Neural cell (in vitro differentiated cells): ENCODE measurements around the gene CRELD1. TPM values are rescaled to one million over a fixed set of nuclear protein-coding genes. Genes with fewer than 3 reads are reported as not detected.

Experiments
- H2AFZ ChIP-seq: fragments of 200-600, 300-800 bp; sonication (generic), shearing (Covaris generic); 2 replicates; pipeline ENCODE4 v1.6.0; 2014; ENCODE audit warnings: low read depth, mild to moderate bottlenecking, antibody characterized with exemption, low read length, moderate library complexity
- H3F3A ChIP-seq: fragments of 200-600 bp; shearing (Covaris generic); 2 replicates; pipeline ENCODE4 v1.6.1; 2016; ENCODE audit warnings: mild to moderate bottlenecking, moderate library complexity, mixed read lengths, antibody characterized with exemption, low read length; ENCODE audit not compliant: insufficient read depth, poor library complexity, severe bottlenecking
- H3K27ac ChIP-seq: fragments of 200-600, 300-800 bp; sonication (generic), shearing (Covaris generic); 2 replicates; pipeline ENCODE4 v1.5.1; 2014; ENCODE audit warnings: mild to moderate bottlenecking, low read length, moderate library complexity
- H3K27me3 ChIP-seq: fragments of 300-800, 200-600 bp; sonication (generic), shearing (Covaris generic); 2 replicates; pipeline ENCODE4 v1.6.0; 2014; ENCODE audit warnings: mild to moderate bottlenecking, low read depth, low read length, moderate library complexity; ENCODE audit not compliant: insufficient read depth
- H3K36me3 ChIP-seq: fragments of 300-800, 200-600 bp; sonication (generic), shearing (Covaris generic); 2 replicates; pipeline ENCODE4 v1.5.1; 2014; ENCODE audit warnings: mild to moderate bottlenecking, antibody characterized with exemption, low read length, moderate library complexity; ENCODE audit not compliant: insufficient read depth
- H3K4me2 ChIP-seq: fragments of 300-800, 200-600 bp; sonication (generic), shearing (Covaris generic); 2 replicates; pipeline ENCODE4 v1.6.0; 2014; ENCODE audit warnings: mild to moderate bottlenecking, low read length
- H3K4me3 ChIP-seq: fragments of 300-800, 200-600 bp; sonication (generic), shearing (Covaris generic); 2 replicates; pipeline ENCODE4 v1.5.1; 2014; ENCODE audit warnings: mild to moderate bottlenecking, low read length, moderate library complexity
- H3K79me2 ChIP-seq: fragments of 200-600 bp; shearing (Covaris generic); replicated peaks from 2 replicates; pipeline ENCODE4 v1.6.0; 2014; ENCODE audit warnings: mild to moderate bottlenecking, low read length, moderate library complexity; ENCODE audit not compliant: insufficient read depth
- H3K9ac ChIP-seq: fragments of 300-800, 200-600 bp; sonication (generic), shearing (Covaris generic); 2 replicates; pipeline ENCODE4 v1.6.1; 2016; ENCODE audit warnings: mild to moderate bottlenecking, low read length, mixed read lengths
- H3K9me2 ChIP-seq: fragments of 200-600 bp; shearing (Covaris generic); 2 replicates; pipeline ENCODE4 v1.6.1; 2016; ENCODE audit warnings: mild to moderate bottlenecking, low read length, mixed read lengths; ENCODE audit not compliant: insufficient read depth
- H3K9me3 ChIP-seq: fragments of 200-600, 300-800 bp; sonication (generic), shearing (Covaris generic); 2 replicates; pipeline ENCODE4 v1.6.1; 2016; ENCODE audit warnings: mild to moderate bottlenecking, mixed run types, low read length, moderate library complexity, mixed read lengths
- H4K20me1 ChIP-seq: fragments of 200-600 bp; shearing (Covaris generic); 2 replicates; pipeline ENCODE4 v1.6.1; 2016; ENCODE audit warnings: mild to moderate bottlenecking, mixed run types; ENCODE audit not compliant: insufficient read depth
- EP300 ChIP-seq: fragments of 450-650 bp; conservative IDR thresholded peaks from 2 replicates; pipeline ENCODE4 v1.6.1; 2014; ENCODE audit warnings: antibody characterized with exemption, mild to moderate bottlenecking, moderate library complexity; ENCODE audit not compliant: poor library complexity, severe bottlenecking
- EZH2 ChIP-seq: fragments of 200-600, 300-800 bp; shearing (Covaris generic), sonication (generic); IDR thresholded peaks from 2 replicates; pipeline ENCODE4 v1.6.1; 2014; ENCODE audit warnings: antibody characterized with exemption, low read length, borderline replicate concordance, mild to moderate bottlenecking; ENCODE audit not compliant: insufficient read depth, poor library complexity, severe bottlenecking
- POLR2AphosphoS5 ChIP-seq: IDR thresholded peaks from 2 replicates; pipeline ENCODE4 v1.6.1; 2012
- RAD21 ChIP-seq: fragments of 450-650 bp; conservative IDR thresholded peaks from 2 replicates; pipeline ENCODE4 v1.6.1; 2014; ENCODE audit warnings: antibody characterized with exemption, mild to moderate bottlenecking, moderate library complexity
- REST ChIP-seq: IDR thresholded peaks from 2 replicates; pipeline ENCODE4 v1.6.1; 2012; ENCODE audit warnings: borderline replicate concordance
- SMC3 ChIP-seq: fragments of 450-650 bp; conservative IDR thresholded peaks from 2 replicates; pipeline ENCODE4 v1.6.1; 2014; ENCODE audit warnings: antibody characterized with exemption, mild to moderate bottlenecking, moderate library complexity; ENCODE audit not compliant: poor library complexity
- TAF1 ChIP-seq: IDR thresholded peaks from 2 replicates; pipeline ENCODE4 v1.6.1; 2012; ENCODE audit warnings: low read depth
- polyA plus RNA-seq: library from polyadenylated mRNA; depleted of rRNA; stranded (reverse); fragments of >200 nt; gene quantifications from 2 replicates; pipeline ENCODE4 v1.2.3, GENCODE V29; 2014
- TF ChIP-seq, protein P1 (sequence below): fragments of 450-650 bp; IDR thresholded peaks from 2 replicates; pipeline ENCODE4 v1.5.1; 2014; ENCODE audit warnings: antibody characterized with exemption, mild to moderate bottlenecking, moderate library complexity; ENCODE audit not compliant: poor library complexity, severe bottlenecking

CRELD1 gene
- polyA plus RNA-seq, 1 donor from 2014 or later, result 48.9 TPM

DNA sequence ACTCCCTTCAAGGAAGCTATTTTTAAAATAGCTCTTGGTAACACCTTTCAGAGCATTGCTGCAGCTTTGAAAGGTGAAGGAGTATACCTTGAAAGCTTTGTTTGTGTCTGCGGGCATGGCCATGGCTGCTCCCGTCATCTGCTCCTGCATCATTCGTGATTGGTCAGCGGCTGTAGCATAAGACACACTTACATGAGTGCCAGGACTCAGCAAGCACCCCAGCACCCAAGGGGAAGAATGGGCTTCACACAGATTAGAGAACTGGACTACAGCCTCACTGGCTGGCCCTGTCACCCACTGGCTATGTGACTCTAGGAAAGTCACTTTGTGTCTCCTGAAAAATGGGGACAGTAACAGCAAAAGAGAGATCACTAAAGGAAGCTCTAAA is 36.0 kb downstream of the CRELD1 start:
- H3K27me3 ChIP-seq, result no peaks in the 10 kb centered on the region
- no peak overlapping the region for H2AFZ ChIP-seq
- no peaks in the 10 kb centered on the region for H3F3A ChIP-seq
- peaks cover 13% of the 10 kb centered on the region for H3K36me3 ChIP-seq
- H3K9ac ChIP-seq, result no peak overlapping the region
- no peaks in the 10 kb centered on the region for H3K79me2 ChIP-seq
- H3K9me2 ChIP-seq, result no peaks in the 10 kb centered on the region
- H3K4me3 ChIP-seq, result no peak overlapping the region
- H3K9me3 ChIP-seq, result no peaks in the 10 kb centered on the region
- no peak overlapping the region for H3K27ac ChIP-seq
- no peak overlapping the region for H3K4me2 ChIP-seq
- TF ChIP-seq TAF1, result no peak
- no peak for TF ChIP-seq RAD21
- TF ChIP-seq EZH2, result no peak
- TF ChIP-seq EP300, result no peak
- no peaks in the 10 kb centered on the region for H4K20me1 ChIP-seq

- H3F3A ChIP-seq, result no peaks in the 10 kb centered on the region
- H4K20me1 ChIP-seq, result no peaks in the 10 kb centered on the region
- H3K27ac ChIP-seq, result no peak overlapping the region
- H3K4me2 ChIP-seq, result no peak overlapping the region
- no peak overlapping the region for H3K4me3 ChIP-seq
- H3K79me2 ChIP-seq, result no peaks in the 10 kb centered on the region
- H3K9me3 ChIP-seq, result no peaks in the 10 kb centered on the region
- no peak overlapping the region for H2AFZ ChIP-seq
- no peak for TF ChIP-seq SMC3
- TF ChIP-seq EP300, result no peak
- TF ChIP-seq, protein P1, sequence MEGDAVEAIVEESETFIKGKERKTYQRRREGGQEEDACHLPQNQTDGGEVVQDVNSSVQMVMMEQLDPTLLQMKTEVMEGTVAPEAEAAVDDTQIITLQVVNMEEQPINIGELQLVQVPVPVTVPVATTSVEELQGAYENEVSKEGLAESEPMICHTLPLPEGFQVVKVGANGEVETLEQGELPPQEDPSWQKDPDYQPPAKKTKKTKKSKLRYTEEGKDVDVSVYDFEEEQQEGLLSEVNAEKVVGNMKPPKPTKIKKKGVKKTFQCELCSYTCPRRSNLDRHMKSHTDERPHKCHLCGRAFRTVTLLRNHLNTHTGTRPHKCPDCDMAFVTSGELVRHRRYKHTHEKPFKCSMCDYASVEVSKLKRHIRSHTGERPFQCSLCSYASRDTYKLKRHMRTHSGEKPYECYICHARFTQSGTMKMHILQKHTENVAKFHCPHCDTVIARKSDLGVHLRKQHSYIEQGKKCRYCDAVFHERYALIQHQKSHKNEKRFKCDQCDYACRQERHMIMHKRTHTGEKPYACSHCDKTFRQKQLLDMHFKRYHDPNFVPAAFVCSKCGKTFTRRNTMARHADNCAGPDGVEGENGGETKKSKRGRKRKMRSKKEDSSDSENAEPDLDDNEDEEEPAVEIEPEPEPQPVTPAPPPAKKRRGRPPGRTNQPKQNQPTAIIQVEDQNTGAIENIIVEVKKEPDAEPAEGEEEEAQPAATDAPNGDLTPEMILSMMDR, result no peak
- H3K36me3 ChIP-seq, result peaks cover 13% of the 10 kb centered on the region
- no peak overlapping the region for H3K9ac ChIP-seq
- H3K27me3 ChIP-seq, result no peaks in the 10 kb centered on the region
- no peaks in the 10 kb centered on the region for H3K9me2 ChIP-seq
These were observed 36.5 kb downstream of the CRELD1 start for GRCh38 chr3:9970020-9970652.

DNA sequence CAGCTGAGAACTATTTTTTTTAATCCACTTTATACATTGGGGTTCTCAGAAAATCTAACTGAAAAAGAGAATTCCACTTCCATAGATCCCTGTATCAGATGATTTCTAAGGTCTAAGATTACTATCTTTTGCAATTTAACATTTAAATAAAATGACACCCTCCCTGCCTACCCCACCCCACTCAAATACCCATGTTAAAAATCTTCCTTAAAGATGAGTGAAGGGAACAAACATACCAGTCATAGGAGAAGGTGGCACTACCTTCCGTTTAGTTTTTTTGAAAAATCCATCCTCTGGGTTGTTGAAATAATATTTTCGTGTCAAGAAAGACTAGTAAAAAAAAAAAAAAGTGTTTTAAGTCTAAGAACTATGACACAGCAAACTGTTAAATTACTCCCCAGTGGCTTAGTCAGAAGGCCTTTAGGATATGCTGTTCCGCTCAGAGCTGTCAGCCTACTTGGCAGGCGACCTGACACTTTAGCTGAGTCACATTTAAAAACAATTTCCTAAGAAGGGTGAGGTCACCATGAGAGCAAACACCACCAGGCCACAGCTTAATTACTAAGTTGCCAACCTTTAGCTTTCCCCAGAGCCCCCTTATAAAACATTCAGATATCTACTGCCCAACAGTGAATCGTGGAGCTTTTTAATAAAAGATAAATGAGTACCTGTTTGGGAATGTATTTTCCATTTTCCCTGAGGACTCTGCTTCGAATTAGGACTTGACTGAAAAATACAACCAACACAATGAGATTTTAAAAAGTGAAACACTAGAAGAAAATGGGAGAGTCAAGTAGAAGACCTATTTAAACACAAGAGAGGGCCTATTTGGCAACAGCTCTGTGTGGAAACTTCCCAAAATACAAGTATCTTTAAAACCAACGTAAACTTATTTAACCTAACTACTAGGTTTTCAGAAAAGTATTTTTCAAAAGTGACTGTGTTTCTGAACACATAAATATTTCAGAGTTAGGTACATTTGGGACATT is 43.4 kb downstream of the CRELD1 start:
- H3K36me3 ChIP-seq, result no peaks in the 10 kb centered on the region
- H3K79me2 ChIP-seq, result peaks cover 2% of the 10 kb centered on the region
- H3K4me2 ChIP-seq, result no peak overlapping the region
- H3K9ac ChIP-seq, result no peak overlapping the region
- no peak overlapping the region for H3K4me3 ChIP-seq
- no peaks in the 10 kb centered on the region for H4K20me1 ChIP-seq
- H3F3A ChIP-seq, result no peaks in the 10 kb centered on the region
- H3K9me3 ChIP-seq, result no peaks in the 10 kb centered on the region
- H3K27ac ChIP-seq, result no peak overlapping the region
- TF ChIP-seq REST (no peak), RAD21 (no peak), POLR2AphosphoS5 (no peak), SMC3 (no peak), EZH2 (no peak), EP300 (no peak), TAF1 (no peak)
- H3K27me3 ChIP-seq, result no peaks in the 10 kb centered on the region
- no peaks in the 10 kb centered on the region for H3K9me2 ChIP-seq
- H2AFZ ChIP-seq, result no peak overlapping the region
